ENCODE data around the gene CCDC89.
"Not testable (repeated sequence)": the region's sequence is repeated elsewhere in the genome, so short reads cannot be mapped to it uniquely, and the experiment has no call there.

DNA sequence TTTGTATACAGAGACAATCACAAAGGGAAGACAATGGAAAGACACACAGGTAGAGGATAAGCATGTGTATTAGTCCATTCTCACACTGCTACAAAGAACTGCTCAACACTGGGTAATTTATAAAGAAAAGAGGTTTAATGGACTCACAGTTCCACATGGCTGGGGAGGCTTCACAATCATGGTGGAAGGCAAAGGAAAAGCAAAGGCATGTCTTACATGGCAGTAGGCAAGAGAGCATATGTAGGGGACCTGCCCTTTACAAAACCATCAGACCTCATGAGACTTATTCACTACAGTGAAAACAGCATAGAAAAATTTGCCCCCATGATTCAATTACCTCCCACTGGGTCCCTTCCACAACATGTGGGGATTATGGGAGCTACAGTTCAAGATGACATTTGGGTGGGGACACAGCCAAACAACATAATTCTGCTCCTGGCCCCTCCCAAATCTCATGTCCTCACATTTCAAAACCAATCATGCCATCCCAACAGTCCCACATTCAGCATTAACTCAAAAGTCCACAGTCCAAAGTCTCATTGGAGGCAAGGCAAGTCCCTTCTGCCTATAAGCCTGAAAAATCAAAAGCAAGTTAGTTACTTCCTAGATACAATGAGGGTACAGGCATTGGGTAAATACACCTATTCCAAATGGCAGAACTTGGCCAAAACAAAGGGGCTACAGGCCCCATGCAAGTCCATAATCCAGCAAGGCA, 14.9 kb downstream of the CCDC89 start:
- TF ChIP-seq, protein P1, sequence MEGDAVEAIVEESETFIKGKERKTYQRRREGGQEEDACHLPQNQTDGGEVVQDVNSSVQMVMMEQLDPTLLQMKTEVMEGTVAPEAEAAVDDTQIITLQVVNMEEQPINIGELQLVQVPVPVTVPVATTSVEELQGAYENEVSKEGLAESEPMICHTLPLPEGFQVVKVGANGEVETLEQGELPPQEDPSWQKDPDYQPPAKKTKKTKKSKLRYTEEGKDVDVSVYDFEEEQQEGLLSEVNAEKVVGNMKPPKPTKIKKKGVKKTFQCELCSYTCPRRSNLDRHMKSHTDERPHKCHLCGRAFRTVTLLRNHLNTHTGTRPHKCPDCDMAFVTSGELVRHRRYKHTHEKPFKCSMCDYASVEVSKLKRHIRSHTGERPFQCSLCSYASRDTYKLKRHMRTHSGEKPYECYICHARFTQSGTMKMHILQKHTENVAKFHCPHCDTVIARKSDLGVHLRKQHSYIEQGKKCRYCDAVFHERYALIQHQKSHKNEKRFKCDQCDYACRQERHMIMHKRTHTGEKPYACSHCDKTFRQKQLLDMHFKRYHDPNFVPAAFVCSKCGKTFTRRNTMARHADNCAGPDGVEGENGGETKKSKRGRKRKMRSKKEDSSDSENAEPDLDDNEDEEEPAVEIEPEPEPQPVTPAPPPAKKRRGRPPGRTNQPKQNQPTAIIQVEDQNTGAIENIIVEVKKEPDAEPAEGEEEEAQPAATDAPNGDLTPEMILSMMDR (IDR thresholded peaks at IDR 0.05), result not testable (repeated sequence)
- not testable (repeated sequence) for TF ChIP-seq POLR2A (IDR thresholded peaks at IDR 0.05)

Measured in uterus (tissue), 2 donors.